CD4-positive, alpha-beta T cell (primary cell): ENCODE data around the gene CFAP99. TPM values are rescaled to one million over a fixed set of nuclear protein-coding genes. Genes with fewer than 3 reads are reported as not detected.

ENCODE experiments used
- ATAC-seq: fragments of 200-7000 bp; cut with Tn5 transposase; one replicate; pipeline ENCODE4 v1.10.0; 2022; ENCODE audit warnings: mild to moderate bottlenecking; ENCODE audit not compliant: poor library complexity
- CTCF ChIA-PET: fragments of 350-600 bp; sonication (Branson Sonifier 250); formaldehyde crosslinking; loops from one replicate; lab custom pipeline; 2021; ENCODE audit warnings: antibody characterized with exemption, inconsistent platforms; lab: Charles Lee
- POLR2A ChIA-PET: fragments of 350-600 bp; sonication (Branson Sonifier 250); formaldehyde crosslinking; loops from one replicate; lab custom pipeline; 2021; ENCODE audit warnings: antibody characterized with exemption, inconsistent platforms; lab: Charles Lee
- DNase-seq, 14 experiments: peaks; one replicate each; pipeline ENCODE4 v3.0.0-alpha.2; 2013 to 2020; ENCODE audit warnings: mixed read lengths in 2 of 14
- H3K27ac ChIP-seq, 2 donors: one replicate each; pipeline versions ENCODE4 v1.5.1 to v1.7.0; 2013; ENCODE audit warnings: low read length in 2 of 2, low read depth in 1 of 2, mild to moderate bottlenecking in 1 of 2
- H3K27me3 ChIP-seq, 2 experiments: 1 replicate in 1 of 2; 2 replicates in 1 of 2; pipeline versions ENCODE4 v1.6.1 to v1.7.0; 2013; ENCODE audit warnings: low read length in 2 of 2, control low read depth in 1 of 2, mild to moderate bottlenecking in 1 of 2, moderate library complexity in 1 of 2; ENCODE audit not compliant: insufficient read depth in 2 of 2, control insufficient read depth in 1 of 2
- H3K36me3 ChIP-seq: one replicate; pipeline ENCODE4 v1.6.1; 2013; ENCODE audit warnings: low read length, control low read depth; ENCODE audit not compliant: insufficient read depth
- H3K4me1 ChIP-seq: one replicate; pipeline ENCODE4 v1.6.1; 2013; ENCODE audit warnings: low read length, control low read depth; ENCODE audit not compliant: insufficient read depth
- H3K4me3 ChIP-seq: one replicate; pipeline ENCODE4 v1.5.1; 2013; ENCODE audit warnings: mild to moderate bottlenecking, low read length, moderate library complexity
- H3K9me3 ChIP-seq, 2 experiments: 1 replicate in 1 of 2; 2 replicates in 1 of 2; pipeline versions ENCODE4 v1.6.1 to v1.7.0; 2013; ENCODE audit warnings: low read length in 2 of 2, mild to moderate bottlenecking in 2 of 2, control low read depth in 1 of 2, moderate library complexity in 1 of 2; ENCODE audit not compliant: control insufficient read depth in 1 of 2, insufficient read depth in 1 of 2
- H3K27ac Mint-ChIP-seq: one replicate; pipeline ENCODE4 v1.8.0; 2020; ENCODE audit warnings: mixed read lengths
- H3K27me3 Mint-ChIP-seq: one replicate; pipeline ENCODE4 v1.8.0; 2021; ENCODE audit warnings: mixed read lengths
- H3K36me3 Mint-ChIP-seq: one replicate; pipeline ENCODE4 v1.8.0; 2021; ENCODE audit warnings: low read depth, mixed read lengths
- H3K4me1 Mint-ChIP-seq: one replicate; pipeline ENCODE4 v1.8.0; 2021; ENCODE audit warnings: low read depth, mixed read lengths
- H3K4me3 Mint-ChIP-seq: one replicate; pipeline ENCODE4 v1.8.0; 2020; ENCODE audit warnings: mild to moderate bottlenecking, mixed read lengths
- H3K9me3 Mint-ChIP-seq: one replicate; pipeline ENCODE4 v1.8.0; 2020; ENCODE audit warnings: mixed read lengths
- CTCF ChIP-seq: fragments of 200-600 bp; IDR thresholded peaks from one replicate; pipeline ENCODE4 v1.8.0; 2022; ENCODE audit warnings: antibody characterized with exemption, mild to moderate bottlenecking
- intact Hi-C, 2 experiments: fragments of 100-400 bp; cut with DNase I in 1 of 2; cut with micrococcal nuclease in 1 of 2; formaldehyde crosslinking; loops; one replicate each; pipeline versions ENCODE4 v1.15.1 to v1.9.0; 2023 to 2025; cut with DNase I, micrococcal nuclease
- total RNA-seq, 174 experiments: library from RNA in 2 of 174; stranded (reverse) in 2 of 174; gene quantifications; one replicate each; pipeline ENCODE4 v1.2.3 and lab custom pipeline; 2021 to 2026

CFAP99 gene
- total RNA-seq, 2 experiments from 2014 or later = 0.17 TPM; not detected in 1

GRCh38 chr4:2486981-2487380 lies 68.2 kb downstream of the CFAP99 start:
- Mint-ChIP-seq H3K36me3 (peaks cover 41% of the 10 kb centered on the region), H3K4me1 (peaks cover 68% of the 10 kb centered on the region), H3K27ac (peak overlapping the region; percentile 75), H3K9me3 (no peaks in the 10 kb centered on the region), H3K27me3 (no peaks in the 10 kb centered on the region), H3K4me3 (no peak overlapping the region)
- H3K27me3 ChIP-seq = no peaks in the 10 kb centered on the region
- H3K4me1 ChIP-seq = peaks cover 76% of the 10 kb centered on the region
- CTCF ChIA-PET = interaction anchor here (1.2 to 3.1 kb wide), 2 partner anchors 16 to 24 kb away, joined by 3 to 9 read pairs; no protein-coding TSS in a partner anchor
- H3K9me3 ChIP-seq = no peaks in the 10 kb centered on the region
- H3K4me3 ChIP-seq = no peak overlapping the region
- no peak for DNase-seq
- H3K27ac ChIP-seq = no peak overlapping the region
- peaks cover 43% of the 10 kb centered on the region for H3K36me3 ChIP-seq
- no peak for ATAC-seq
- intact Hi-C loops = no loop called here
- POLR2A ChIA-PET = interaction anchor here (2.8 kb wide), 1 partner anchor 18 kb away, joined by 12 read pairs; the partner anchor contains the start of gene RNF4
- no peak for TF ChIP-seq CTCF

GRCh38 chr4:2487632-2488031 lies 68.9 kb downstream of the CFAP99 start:
- Histone ChIP-seq H3K9me3 (no peaks in the 10 kb centered on the region), H3K4me3 (no peak overlapping the region), H3K27ac (no peak overlapping the region), H3K36me3 (peaks cover 47% of the 10 kb centered on the region), H3K27me3 (no peaks in the 10 kb centered on the region), H3K4me1 (peaks cover 72% of the 10 kb centered on the region)
- POLR2A ChIA-PET = interaction anchor here (2.8 kb wide), 1 partner anchor 19 kb away, joined by 12 read pairs; the partner anchor contains the start of gene RNF4
- Mint-ChIP-seq H3K27me3 (no peaks in the 10 kb centered on the region), H3K9me3 (no peaks in the 10 kb centered on the region), H3K4me3 (no peak overlapping the region), H3K27ac (no peak overlapping the region), H3K4me1 (peaks cover 64% of the 10 kb centered on the region), H3K36me3 (peaks cover 45% of the 10 kb centered on the region)
- TF ChIP-seq CTCF = no peak
- intact Hi-C loops = no loop called here
- DNase-seq = peak in 2 of 14 experiments; percentile 38 to 53
- CTCF ChIA-PET = interaction anchor here (1.2 to 3.1 kb wide), 2 partner anchors 17 to 25 kb away, joined by 3 to 9 read pairs; no protein-coding TSS in a partner anchor
- ATAC-seq = no peak

GRCh38 chr4:2489081-2489805 lies 70.5 kb downstream of the CFAP99 start:
- Histone ChIP-seq H3K36me3 (peaks cover 60% of the 10 kb centered on the region), H3K9me3 (no peaks in the 10 kb centered on the region), H3K27me3 (no peaks in the 10 kb centered on the region), H3K4me3 (no peak overlapping the region), H3K27ac (no peak overlapping the region), H3K4me1 (peaks cover 56% of the 10 kb centered on the region)
- POLR2A ChIA-PET = interaction anchor here (2.8 kb wide), 1 partner anchor 21 kb away, joined by 12 read pairs; the partner anchor contains the start of gene RNF4
- H3K27ac Mint-ChIP-seq = no peak overlapping the region
- H3K27me3 Mint-ChIP-seq = no peaks in the 10 kb centered on the region
- intact Hi-C loops = no loop called here
- DNase-seq = no peak
- H3K9me3 Mint-ChIP-seq = no peaks in the 10 kb centered on the region
- H3K36me3 Mint-ChIP-seq = peaks cover 50% of the 10 kb centered on the region
- TF ChIP-seq CTCF = no peak
- peaks cover 59% of the 10 kb centered on the region for H3K4me1 Mint-ChIP-seq
- CTCF ChIA-PET = no interaction called here
- no peak for ATAC-seq
- no peak overlapping the region for H3K4me3 Mint-ChIP-seq
